SKM-1 (cell line): ENCODE results near the gene RRN3.
"Not testable (repeated sequence)": the region's sequence is repeated elsewhere in the genome, so short reads cannot be mapped to it uniquely, and the experiment has no call there.

ENCODE experiments used
- DNase-seq: peaks from one replicate; lab custom pipeline; 2025; ENCODE audit not compliant: unreplicated experiment; lab: John Stamatoyannopoulos, UW

RRN3 gene

GRCh38 chr16:15053904-15054303 is 40.2 kb downstream of the RRN3 start:
- DNase-seq, result no peak

DNA sequence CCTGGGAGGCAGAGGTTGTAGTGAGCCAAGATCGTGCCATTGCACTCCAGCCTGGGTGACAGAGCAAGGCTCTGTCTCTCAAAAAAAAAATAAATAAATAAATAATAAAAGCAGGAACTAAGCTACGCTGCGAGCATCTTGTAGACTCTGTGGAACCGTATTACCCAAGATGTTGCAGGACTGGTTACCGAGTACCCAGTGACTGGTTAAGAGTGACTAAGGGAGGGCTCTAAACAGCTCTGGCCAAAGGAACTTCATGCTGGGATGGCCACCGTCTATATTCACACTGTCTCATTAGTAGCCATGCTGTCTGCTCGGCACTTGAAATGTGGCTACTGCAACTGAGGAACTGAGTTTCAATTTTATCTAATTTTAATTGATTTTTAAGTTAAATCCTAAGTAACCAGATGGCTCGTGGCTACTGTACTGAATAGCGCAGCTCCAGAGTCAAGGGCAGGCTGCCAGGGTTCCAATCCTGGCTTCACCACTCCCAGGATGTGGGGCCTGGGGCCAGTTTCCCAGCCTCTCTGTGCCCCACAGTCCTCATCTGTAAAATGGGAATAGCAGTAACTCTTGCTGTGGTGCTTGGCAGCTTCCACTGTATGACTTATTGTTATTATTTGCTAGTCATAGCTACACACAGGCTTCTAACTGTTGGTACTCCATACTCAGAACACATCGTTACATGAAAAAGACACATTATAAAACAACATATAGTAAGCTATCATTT is 41.2 kb downstream of the RRN3 start:
- no peak for DNase-seq

DNA sequence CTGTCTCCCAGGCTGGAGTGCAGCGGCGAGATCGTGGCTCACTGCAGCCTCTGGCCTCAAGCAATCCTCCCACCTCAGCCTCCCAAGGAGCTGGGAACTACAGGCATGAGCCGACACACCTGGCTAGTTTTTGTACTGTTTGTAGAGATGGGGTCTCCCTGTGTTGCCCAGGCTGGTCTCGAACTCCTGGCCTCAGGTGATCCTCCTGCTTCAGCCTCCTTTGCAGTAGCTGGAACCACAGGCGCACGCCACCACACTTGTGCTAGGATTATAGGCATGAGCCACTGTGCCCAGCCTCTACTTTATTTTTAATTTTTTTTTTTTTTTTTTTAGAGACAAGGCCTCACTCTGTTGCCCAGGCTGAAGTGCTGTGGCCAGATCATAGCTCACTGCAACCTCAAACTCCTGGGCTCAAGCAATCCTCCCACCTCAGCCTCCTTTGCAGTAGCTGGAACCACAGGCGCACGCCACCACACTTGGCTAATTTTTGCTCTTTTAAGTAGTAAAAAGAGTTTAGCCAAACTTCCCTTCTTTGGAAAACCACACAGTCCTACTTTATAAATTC is 42.6 kb downstream of the RRN3 start:
- no peak for DNase-seq

GRCh38 chr16:15050440-15050839 is 43.6 kb downstream of the RRN3 start:
- DNase-seq, result not testable (repeated sequence)

DNA sequence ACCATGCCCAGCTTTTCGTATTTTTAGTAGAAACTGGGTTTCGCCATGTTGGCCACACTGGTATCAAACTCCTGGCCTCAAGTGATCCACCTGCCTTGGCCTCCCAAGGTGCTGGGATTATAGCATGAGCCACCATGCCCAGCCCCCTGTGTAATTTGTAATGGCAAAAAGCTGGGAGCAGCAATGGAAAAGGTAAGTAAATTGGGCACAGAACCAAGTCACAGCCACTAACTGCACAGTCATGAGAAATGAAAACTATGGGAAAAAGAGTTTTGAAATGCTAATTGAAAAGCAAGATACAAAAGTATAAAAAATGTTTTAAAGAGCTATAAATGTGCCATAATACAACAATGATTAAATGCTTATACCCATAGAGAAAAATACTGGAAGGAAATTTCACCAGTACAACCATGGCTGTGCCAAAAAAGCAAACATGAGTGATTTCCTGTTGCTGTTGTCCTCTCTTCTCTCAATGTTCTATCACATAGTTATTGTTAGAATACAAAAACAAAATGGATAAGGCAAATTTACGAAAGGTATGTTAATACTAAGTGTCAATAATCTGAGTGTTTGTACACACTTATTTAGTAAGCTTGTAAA is 44.4 kb downstream of the RRN3 start:
- no peak for DNase-seq

DNA sequence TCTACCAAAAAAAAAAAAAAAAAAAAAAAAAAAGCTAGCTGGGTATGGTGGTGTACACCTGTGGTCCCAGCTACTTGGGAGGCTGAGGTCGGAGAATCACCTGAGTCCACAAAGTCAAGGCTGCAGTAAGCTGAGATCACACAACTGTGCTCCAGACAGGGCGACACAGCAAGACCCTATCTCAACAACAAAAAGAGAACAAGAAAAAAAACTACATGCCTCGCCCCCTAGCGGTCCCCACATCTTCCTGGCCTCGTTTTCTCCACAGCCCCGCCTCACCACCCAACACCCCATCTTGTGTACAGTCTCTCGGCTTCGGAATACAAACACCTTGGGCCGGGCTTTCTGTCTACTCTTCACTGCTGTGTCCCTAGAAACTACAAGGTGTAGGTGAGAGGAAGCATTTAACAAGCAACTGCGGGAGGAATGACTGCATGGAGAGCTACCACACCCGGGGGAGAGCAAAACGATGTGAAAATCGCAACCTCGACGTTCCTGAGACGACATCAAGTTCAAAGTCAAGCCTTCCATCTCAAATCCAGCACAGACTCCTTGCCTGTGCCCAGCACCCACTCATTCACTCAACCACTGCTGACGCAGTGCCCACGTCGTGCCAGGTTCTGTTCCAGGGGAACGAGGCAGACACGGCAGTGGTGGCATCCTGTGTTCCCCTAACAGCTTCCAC is 47.2 kb downstream of the RRN3 start:
- no peak for DNase-seq

GRCh38 chr16:15045270-15045669 is 48.8 kb downstream of the RRN3 start:
- DNase-seq, result not testable (repeated sequence)

DNA sequence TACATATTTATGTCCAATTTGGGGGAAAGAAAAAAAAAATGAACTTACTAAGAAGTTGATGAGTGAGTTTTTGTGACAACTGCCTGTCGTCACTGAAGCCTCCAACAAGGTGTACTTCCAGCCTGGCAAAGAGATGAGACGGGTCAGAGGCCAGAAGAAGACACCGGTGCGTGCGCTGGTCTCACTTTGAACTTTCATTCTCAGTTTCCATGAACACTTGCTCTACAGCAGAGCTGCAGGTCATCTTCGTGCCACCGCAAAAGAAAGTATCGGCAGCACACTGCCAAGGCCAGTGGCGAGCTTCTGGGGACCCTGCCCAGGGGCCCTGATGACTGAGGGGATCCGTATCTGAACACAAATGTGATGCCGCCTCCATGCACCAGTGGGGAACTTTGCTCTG is 49.8 kb downstream of the RRN3 start:
- DNase-seq, result no peak

GRCh38 chr16:15043344-15043743 is 50.7 kb downstream of the RRN3 start:
- DNase-seq, result no peak

DNA sequence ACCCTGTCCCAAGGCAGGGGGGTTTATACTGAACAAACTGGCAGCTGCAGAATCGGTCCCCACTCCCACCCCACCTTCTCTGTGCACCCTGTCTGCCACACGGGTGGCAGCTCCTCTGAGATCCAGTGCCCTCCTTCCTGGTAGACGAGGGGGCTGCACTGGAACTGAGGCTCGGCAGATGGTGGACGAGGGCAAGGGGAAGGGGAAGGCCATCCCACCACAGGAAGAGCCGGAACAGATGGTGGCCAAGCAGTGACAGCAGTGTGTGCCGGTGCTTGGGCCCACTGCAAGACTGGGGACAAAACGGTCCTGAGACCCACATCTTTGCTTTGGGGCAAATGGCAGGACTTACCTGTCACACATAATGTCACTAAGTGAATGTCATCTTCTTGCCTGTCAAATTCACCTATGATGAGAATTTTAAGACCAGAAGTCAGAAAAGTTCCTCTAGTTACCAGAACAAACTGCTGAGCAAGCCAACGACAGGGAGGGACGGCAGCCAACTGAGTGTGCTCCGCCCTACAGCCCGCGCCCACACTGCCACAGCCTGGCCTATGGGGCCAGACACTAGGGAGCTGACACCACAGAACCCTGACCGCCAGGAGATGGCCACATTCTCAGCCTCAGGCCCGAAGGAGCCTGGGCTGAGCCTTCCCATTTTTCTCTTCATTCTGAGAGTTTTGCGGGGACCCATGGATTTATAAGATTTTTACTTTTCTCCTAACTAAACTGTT is 52.6 kb downstream of the RRN3 start:
- no peak for DNase-seq

DNA sequence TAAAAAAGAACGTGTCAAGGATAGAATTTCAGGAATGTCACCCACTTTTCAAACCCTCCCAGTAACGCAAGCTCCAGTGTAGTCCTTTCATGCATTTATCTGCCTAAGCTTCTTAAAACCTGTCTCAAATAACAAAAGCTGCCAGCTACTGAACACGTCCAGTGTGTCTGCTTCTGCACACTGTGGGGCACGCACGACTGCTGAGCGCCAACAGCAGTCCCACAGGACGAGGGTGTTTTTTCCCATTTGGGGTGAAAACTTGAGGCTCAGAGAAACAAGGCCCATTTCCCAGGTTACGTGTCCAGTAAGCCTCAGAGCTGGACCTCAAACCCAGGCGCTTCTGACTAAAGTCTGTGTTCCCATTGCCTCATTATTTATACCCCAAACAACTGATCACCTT is 55.4 kb downstream of the RRN3 start:
- no peak for DNase-seq

DNA sequence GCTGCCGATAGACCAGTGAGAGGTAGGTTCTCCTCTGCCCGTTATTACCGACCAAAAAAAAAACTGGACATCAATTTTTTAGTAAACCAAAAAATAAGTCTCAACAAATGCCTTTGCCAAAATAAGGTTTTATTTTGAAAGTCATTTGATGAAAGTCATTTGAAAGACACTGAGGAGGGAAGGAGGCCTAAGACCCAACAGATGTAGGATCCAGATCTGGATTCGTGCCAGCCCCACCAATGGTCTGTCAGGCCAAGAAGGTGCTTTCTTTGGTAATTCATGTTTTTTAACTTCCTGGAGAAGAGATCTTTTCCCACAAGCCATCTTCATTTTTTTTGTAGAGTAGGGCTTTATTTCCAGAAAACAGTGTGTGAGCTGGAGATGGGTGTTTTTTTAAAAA is 56.3 kb downstream of the RRN3 start:
- no peak for DNase-seq

DNA sequence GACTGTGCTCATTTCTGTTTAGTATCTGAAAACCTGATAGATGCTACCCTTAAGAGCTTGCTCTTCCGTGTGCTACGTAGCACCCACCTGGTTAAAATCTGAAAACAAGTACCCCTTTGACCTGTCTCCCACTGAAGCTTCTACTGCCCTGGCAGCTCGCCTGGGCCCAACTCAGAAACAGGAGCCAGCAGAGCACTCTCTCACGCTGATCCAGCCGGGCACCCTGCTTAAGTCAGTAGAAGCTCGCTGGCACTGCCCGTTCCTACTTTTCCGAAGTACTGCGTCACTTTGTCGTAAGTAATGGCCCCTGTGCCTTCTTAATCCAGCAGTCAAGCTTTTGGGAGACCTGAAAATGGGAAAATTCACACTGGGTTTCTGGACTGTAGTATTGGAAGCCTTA is 57.1 kb downstream of the RRN3 start:
- DNase-seq, result no peak

- no peak for DNase-seq
Measured at GRCh38 chr16:15035163-15035729, 58.8 kb downstream of the RRN3 start.

DNA sequence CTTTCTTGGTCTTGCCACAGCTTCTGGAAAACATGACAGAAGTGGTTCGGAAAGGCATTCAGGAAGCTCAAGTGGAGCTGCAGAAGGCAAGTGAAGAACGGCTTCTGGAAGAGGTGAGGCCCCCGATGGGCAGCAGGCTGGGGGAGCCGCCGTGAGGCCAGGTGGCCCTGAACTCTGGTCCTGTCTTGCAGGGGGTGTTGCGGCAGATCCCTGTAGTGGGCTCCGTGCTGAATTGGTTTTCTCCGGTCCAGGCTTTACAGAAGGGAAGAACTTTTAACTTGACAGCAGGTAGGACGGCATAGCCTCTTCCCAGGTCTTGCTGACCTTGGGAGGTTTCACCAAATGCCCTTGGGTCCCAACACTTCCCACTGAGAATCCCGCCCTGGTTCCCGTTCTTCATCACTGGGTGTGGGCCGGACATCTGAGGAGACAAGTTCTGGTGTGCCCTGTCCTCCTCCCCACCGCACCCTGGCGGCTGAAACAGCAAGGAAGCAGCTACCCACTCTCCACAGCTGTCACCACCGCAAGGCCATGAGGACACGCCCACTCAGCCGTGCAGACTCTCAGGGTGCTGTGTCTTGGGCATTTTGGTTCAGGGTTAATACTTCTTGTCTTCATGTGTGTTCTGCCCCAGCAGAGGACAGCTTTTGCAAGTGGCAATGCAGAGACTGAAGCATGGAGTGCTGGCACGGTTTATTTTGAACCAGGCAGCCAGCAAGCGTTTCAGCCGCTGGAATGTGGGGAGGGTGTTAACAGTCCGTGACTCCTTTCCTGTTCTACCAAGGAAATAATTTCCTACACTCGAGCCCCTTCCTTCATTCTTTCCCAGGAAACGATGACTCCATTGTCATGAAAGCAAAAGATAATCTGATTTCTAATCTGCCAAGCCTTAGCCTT is 59.6 kb downstream of the RRN3 start:
- no peak for DNase-seq

DNA sequence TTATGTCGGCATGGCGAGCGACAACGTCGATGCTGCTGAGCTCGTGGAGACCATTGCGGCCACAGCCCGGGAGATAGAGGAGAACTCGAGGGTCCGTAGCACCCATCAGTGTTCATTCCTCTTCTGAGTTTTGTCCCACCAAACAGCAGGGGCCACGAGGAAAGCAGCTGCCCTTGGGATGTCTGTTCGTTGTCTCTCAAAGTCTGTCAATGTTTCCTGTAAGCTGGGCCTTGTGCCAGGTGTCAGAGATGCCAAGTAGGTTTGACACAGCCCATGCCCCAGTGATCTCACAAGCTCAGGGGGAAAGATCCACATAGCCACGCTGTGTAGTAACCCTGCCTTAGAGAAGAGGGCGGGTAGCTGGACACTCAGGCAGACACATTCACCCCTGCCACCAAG is 60.8 kb downstream of the RRN3 start:
- no peak for DNase-seq

DNA sequence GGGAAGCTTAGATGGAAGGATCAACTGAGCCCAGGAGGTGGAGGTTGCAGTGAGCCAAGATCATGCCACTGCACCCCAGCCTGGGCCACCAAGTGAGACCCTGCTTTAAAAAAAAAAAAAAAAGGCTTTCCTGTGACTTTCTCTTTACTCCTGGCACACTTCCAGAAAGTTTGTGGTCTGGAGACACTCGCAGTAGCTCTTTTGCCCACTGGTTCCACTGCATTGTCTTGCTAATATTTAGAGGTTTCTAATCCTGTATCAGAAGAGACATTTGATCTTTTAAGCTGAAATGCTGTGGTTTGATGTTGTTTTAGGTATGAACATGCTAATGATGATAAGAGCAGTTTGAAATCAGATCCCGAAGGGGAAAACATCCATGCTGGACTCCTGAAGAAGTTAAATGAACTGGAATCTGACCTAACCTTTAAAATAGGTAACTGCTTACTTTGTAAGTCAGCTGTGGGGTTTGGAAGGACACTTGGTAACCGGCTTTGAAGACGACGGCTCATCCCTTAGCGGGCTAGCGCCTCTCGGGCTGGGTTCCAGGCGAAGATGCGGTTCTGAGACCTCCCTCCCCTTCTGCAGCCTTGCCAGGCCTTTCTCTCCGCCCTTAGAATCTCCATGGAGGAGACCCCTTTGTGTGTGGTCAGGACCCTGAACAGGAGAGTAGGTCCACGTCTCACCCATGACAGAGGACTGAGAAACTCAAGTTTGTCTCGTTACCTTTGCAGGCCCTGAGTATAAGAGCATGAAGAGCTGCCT is 61.3 kb downstream of the RRN3 start:
- DNase-seq, result no peak

DNA sequence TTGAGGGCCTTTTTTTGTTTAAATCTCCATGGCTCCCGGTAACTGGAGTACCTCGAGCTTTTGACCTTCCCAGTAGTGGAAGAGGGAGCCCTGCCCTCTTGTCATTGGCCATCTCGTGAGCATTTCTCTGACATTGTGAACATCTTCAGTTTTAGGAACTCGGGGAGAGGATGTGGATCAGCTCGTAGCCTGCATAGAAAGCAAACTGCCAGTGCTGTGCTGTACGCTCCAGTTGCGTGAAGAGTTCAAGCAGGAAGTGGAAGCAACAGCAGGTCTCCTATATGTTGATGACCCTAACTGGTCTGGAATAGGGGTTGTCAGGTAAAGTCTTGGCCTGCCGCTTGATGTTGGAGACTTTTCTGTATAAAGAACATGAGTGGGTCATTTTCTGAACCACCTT is 62.5 kb downstream of the RRN3 start:
- DNase-seq, result no peak

GRCh38 chr16:15031179-15031578 is 62.9 kb downstream of the RRN3 start:
- peak; percentile 30 for DNase-seq
